ENCODE measurements around the gene DNM3.

The DNM3 gene

DNA sequence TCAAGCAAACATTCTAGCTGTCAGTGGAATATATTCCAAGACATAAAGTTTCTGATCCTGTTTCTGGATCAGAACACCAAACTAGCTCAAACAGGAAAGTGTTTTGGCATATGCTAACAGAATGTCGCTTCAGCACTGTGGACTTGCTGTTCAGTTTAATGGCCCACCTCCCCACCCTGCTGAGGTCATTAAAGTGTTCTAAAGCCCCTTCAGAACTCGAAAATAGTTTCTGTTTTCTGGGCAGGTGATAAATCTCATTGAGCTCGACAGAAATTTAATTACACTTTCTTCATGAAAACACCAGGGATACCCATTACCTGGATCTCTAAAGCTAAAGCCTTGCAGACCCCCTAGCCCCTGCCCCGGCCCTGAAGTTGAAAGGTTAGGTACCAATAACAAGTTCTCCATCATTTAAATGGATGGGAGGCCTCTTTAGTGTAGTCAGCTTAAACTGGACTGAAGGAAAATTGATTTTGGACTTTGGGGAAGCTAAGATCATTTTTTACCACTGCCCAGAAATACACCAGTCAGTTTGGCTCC lies 575.3 kb downstream of the DNM3 start:
- TF ChIP-seq, protein P1, sequence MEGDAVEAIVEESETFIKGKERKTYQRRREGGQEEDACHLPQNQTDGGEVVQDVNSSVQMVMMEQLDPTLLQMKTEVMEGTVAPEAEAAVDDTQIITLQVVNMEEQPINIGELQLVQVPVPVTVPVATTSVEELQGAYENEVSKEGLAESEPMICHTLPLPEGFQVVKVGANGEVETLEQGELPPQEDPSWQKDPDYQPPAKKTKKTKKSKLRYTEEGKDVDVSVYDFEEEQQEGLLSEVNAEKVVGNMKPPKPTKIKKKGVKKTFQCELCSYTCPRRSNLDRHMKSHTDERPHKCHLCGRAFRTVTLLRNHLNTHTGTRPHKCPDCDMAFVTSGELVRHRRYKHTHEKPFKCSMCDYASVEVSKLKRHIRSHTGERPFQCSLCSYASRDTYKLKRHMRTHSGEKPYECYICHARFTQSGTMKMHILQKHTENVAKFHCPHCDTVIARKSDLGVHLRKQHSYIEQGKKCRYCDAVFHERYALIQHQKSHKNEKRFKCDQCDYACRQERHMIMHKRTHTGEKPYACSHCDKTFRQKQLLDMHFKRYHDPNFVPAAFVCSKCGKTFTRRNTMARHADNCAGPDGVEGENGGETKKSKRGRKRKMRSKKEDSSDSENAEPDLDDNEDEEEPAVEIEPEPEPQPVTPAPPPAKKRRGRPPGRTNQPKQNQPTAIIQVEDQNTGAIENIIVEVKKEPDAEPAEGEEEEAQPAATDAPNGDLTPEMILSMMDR (IDR thresholded peaks at IDR 0.05; ENCODE audit: extremely low read depth, missing control alignments), result no peak
- no peak for DNase-seq (ENCODE audit: low spot score)

DNA sequence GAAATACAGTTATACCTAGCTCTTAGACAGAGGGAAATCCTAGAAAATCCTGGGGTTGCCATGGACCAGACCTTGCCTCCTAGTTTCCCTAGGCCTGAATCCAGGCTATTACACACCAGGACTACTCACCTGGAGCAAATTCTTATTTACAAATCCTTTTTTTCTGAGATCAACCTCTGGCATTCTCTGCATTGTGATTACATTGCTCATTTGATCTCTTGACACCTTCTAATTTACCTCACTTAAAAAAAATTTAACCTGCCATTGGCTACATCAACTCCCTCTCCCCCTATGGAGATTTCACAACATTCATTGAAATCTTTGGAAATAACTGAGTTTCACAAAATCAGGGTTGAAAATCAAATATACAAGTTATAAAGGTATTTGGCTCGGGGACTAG lies 576.3 kb downstream of the DNM3 start:
- TF ChIP-seq, protein P1 (IDR thresholded peaks at IDR 0.05; ENCODE audit: extremely low read depth, missing control alignments), result no peak
- DNase-seq (ENCODE audit: low spot score), result no peak

DNA sequence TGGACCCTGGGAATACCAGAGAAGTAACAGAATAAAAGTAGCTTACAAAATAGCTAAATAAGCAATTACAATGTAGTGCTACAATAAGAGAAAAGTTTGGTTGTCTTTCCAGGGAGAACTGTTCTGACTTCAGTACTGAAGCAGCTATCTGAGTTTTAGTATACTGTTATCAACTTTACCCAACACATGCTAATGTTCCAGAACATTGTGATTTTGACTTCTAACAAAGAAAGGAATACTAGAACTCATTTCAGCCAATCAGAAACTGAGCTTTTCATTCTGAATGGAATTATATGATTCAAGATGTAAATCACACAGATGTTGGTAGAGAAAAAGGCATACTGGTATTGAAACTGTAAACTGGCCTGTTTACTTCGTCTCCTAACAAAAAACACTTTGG lies 579.1 kb downstream of the DNM3 start, which contains the start of gene C1orf105:
Gene C1orf105 (plus strand): TSS at position 301 of the 400 bp plus-strand sequence. CDS start 201 bp downstream, outside the sequence.
- DNase-seq (ENCODE audit: low spot score), result no peak
- TF ChIP-seq, protein P1 (IDR thresholded peaks at IDR 0.05; ENCODE audit: extremely low read depth, missing control alignments), result no peak

DNA sequence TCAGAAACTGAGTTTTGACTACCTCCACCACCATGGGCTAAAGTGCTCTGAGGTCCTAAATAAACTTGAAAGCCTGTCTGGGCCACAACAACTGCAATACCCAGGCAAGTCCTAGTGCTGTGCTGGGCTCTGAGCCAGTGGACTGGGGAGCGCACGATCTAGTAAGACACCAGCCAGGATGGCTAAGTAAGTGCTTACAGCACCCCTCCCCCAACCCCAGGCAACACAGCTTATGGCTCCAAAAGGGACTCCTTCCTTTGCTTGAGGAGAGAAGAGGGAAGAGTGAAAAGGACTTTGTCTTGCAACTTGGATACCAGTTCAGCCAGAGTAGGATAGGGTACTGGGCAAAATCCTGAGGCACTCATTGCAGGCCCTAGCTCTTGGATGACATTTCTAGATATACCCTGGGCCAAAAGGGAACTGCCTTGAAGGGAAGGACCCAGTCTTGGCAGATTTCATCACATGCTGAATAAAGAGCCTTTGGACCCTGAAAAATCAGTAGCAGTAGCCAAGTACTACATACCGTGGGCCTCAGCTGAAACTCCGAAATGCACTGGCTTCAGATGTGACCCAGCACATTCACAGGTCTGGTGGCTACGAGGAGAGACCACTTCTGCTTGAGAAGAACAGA lies 580.8 kb downstream of the DNM3 start:
- TF ChIP-seq, protein P1 (IDR thresholded peaks at IDR 0.05; ENCODE audit: extremely low read depth, missing control alignments), result no peak
- no peak for DNase-seq (ENCODE audit: low spot score)

DNA sequence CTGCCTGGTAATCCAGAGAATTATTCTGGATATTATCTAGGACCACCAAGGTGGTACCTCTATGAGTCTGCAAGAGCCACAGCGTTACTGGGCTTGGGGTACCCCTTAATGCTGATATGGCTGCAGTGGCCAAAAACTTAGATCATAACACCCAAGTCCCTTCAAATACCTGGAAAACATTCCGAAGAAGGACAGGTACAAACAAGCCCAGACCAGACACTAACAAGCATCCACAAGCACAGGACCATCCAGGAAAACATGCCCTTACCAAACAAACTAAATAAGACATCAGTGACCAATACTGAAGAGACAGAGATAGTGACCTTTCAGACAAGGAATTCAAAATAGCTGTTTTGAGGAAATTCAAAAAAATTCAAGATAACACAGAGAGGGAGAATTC lies 582.0 kb downstream of the DNM3 start:
- TF ChIP-seq, protein P1 (IDR thresholded peaks at IDR 0.05; ENCODE audit: extremely low read depth, missing control alignments), result no peak
- no peak for DNase-seq (ENCODE audit: low spot score)

DNA sequence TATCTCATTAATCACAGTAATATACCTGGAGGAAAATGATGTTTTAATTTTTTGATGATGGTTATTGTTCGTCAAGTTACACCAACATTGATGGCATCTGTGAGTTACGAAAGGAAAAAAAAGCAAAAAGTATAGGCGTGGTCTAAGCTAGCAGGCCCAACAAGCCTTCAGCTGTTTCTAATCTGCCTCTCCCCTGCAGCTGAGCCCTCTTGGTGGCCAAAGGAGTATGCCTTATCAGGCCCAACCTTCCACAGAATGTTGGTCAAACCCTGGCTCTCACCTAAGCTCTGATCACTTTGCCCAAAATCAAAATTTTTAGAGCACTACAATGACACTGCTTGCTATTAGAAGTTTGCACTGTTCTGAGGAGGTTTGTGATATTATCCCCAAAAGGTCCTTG lies 584.0 kb downstream of the DNM3 start:
- DNase-seq (ENCODE audit: low spot score), result no peak

DNA sequence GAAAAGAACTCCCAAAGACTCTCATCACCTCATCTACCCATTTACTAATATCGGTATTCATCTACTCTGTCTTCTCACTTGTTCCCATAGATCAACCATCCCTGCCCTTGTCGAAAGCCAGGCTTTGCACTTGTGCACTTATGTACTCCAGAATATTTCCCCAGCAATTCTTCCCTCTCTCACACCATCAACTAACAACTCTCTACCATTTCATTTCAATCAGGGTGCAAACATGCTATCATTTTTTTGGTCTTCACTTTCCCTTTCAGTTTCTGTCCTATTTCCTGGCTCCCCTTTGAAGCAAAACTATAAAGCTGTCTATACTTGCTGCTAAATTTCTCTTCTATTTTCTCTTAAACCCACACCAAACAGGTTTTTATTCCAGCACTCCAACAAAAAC lies 585.9 kb downstream of the DNM3 start:
- no peak for DNase-seq (ENCODE audit: low spot score)
- TF ChIP-seq, protein P1 (IDR thresholded peaks at IDR 0.05; ENCODE audit: extremely low read depth, missing control alignments), result no peak

More for the DNA sequence above, 584.0 kb downstream of the DNM3 start:
- TF ChIP-seq, protein P1 (IDR thresholded peaks at IDR 0.05; ENCODE audit: extremely low read depth, missing control alignments), result no peak
